HG02571 (cell line): Measurements from ENCODE around the gene APLF.
"Not testable (repeated sequence)": the region's sequence is repeated elsewhere in the genome, so short reads cannot be mapped to it uniquely, and the experiment has no call there.

Experiments
- ATAC-seq: cut with Tn5 transposase; IDR thresholded peaks from one replicate; pipeline ENCODE4 v1.9.1; 2021; ENCODE audit warnings: mild to moderate bottlenecking, moderate library complexity; ENCODE audit not compliant: unreplicated experiment

Gene APLF

GRCh38 chr2:68568116-68568515, 100.7 kb downstream of the APLF start:
- ATAC-seq: no peak

GRCh38 chr2:68569604-68570003, 102.2 kb downstream of the APLF start:
- ATAC-seq: no peak

GRCh38 chr2:68570434-68570833, 103.0 kb downstream of the APLF start:
- not testable (repeated sequence) for ATAC-seq

- no peak for ATAC-seq
These were observed 106.9 kb downstream of the APLF start for GRCh38 chr2:68574202-68574791.

GRCh38 chr2:68577183-68577582, 109.8 kb downstream of the APLF start:
- ATAC-seq: no peak

GRCh38 chr2:68579689-68580088, 112.3 kb downstream of the APLF start:
- no peak for ATAC-seq

- no peak for ATAC-seq
These were observed 121.2 kb downstream of the APLF start for GRCh38 chr2:68588589-68588988.

GRCh38 chr2:68589963-68590362, 122.6 kb downstream of the APLF start:
- no peak for ATAC-seq

GRCh38 chr2:68590702-68591101, 123.3 kb downstream of the APLF start:
- no peak for ATAC-seq

- ATAC-seq: no peak
These were observed 123.8 kb downstream of the APLF start for GRCh38 chr2:68591225-68591624.

- ATAC-seq: no peak
These were observed 126.7 kb downstream of the APLF start for GRCh38 chr2:68594041-68594440.

GRCh38 chr2:68594674-68595492, 127.5 kb downstream of the APLF start:
- no peak for ATAC-seq

- ATAC-seq: not testable (repeated sequence)
These were observed 128.1 kb downstream of the APLF start for GRCh38 chr2:68595493-68595785.

- ATAC-seq: not testable (repeated sequence)
These were observed 133.1 kb downstream of the APLF start for GRCh38 chr2:68600495-68600894.

GRCh38 chr2:68603059-68603458, 135.7 kb downstream of the APLF start:
- ATAC-seq: no peak

- ATAC-seq: no peak
These were observed 136.7 kb downstream of the APLF start for GRCh38 chr2:68604077-68604476.

- ATAC-seq: no peak
These were observed 138.6 kb downstream of the APLF start for GRCh38 chr2:68605939-68606338.

- no peak for ATAC-seq
These were observed 139.4 kb downstream of the APLF start for GRCh38 chr2:68606759-68607158.

GRCh38 chr2:68607837-68608236, 140.5 kb downstream of the APLF start:
- no peak for ATAC-seq

GRCh38 chr2:68612765-68613519, 145.6 kb downstream of the APLF start:
- no peak for ATAC-seq

- no peak for ATAC-seq
These were observed 153.4 kb downstream of the APLF start for GRCh38 chr2:68620772-68621171.

- no peak for ATAC-seq
These were observed 156.4 kb downstream of the APLF start for GRCh38 chr2:68623820-68624219.
